ENCODE data around the gene COLEC11.

The COLEC11 gene

DNA sequence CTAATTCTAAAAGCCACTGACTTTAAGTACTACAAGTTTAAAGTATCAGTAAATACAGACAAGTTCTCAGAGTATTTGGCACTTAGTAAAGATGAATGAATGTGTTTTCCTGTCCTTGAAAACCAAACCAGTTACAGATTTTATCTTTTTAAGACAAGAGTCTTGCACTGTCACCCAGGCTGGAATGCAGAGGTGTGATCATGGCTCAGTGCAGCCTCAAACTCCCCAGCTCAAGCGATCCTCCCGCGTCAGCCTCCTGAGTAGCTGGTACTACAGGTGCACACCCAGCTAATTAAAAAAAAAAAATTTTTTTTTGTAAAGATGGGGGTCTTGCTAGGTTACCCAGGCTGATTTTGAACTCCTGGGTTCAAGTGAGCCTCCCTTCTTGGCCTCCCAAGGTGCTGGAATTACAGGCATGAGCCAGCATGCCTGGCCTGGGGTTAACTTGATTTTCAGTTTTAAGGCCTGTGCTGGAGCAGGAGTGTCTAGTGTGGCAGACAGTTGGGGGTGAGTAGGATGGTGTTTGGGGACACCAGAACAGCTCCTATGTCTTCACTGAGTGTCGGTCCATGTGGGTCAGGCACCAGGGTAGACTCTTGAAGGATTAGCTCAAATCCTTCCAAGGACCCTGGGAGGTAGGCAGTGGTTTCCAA is 10.2 kb upstream of the COLEC11 start:
- DNase-seq (ENCODE audit: low read depth in 3 of 3, low spot score in 1 of 3) = no peak

- DNase-seq (ENCODE audit: low read depth in 3 of 3, low spot score in 1 of 3) = no peak
Observed at GRCh38 chr2:3585261-3586109, 9.4 kb upstream of the COLEC11 start.

DNA sequence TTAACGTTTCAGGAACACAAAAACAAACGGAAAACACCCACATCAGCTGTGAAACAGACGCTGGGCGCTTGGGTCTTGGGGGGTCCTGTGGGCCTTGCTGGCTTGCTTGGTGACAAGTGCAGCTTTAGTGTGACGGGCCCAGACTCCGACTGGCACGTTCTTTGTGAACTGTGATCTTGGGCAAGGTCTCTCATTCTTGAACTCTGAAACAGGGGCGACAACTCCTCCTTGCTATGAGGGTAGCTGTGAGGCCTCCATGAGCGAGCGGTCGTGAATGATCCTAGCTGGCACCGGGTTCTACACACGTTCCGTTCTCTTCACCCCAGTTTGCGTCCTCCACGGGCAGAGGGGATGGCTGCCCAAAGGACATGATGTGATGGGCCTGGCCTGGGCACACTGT is 8.7 kb upstream of the COLEC11 start:
- no peak for DNase-seq (ENCODE audit: low read depth in 3 of 3, low spot score in 1 of 3)

- no peak for DNase-seq (ENCODE audit: low read depth in 3 of 3, low spot score in 1 of 3)
Observed at GRCh38 chr2:3587021-3587420, 7.9 kb upstream of the COLEC11 start.

GRCh38 chr2:3587432-3587831 is 7.5 kb upstream of the COLEC11 start:
- no peak for DNase-seq (ENCODE audit: low read depth in 3 of 3, low spot score in 1 of 3)

DNA sequence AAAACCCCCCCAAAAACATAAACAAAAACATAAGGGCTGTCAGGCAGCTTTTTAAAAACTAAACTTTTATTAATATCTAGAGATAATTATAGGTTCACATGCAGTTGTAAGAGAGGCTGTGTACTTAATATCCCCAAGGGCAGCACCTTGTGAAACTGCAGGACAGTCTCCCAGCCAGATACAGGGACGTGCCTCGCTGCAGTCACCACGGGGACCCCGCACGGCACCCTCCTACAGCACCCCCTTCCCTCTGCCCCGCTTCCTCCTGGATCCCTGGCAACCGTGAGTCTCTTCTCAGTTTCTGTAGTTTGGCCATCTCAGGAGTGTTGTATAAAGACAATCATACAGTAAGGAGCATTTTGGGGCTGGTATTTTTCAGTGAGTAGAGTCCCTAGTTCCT is 6.8 kb upstream of the COLEC11 start:
- no peak for DNase-seq (ENCODE audit: low read depth in 3 of 3, low spot score in 1 of 3)

GRCh38 chr2:3589086-3589485 is 5.8 kb upstream of the COLEC11 start:
- no peak for DNase-seq (ENCODE audit: low read depth in 3 of 3, low spot score in 1 of 3)

- no peak for DNase-seq (ENCODE audit: low read depth in 3 of 3, low spot score in 1 of 3)
Observed at GRCh38 chr2:3595404-3595803, 492 bp downstream of the COLEC11 start.

DNA sequence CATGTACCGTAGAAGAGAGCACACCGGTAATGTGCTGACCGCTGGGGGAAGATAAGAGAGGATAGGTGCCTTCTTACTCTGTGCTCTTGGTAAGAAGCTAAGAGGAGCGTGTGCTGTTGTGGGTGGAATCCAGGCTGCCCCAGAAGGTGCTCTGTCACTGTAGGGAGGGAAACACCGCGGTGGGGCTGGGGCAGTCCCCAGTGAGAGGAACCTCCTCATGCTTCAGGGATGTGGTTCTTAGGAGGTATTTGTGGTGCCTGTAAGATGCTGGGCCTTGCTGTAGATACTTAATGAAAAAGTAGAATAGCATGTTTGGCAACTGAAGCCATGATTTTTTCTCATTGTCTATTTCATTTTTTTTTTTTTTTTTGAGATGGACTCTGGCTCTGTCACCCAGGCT is 1.1 kb downstream of the COLEC11 start:
- DNase-seq (ENCODE audit: low read depth in 3 of 3, low spot score in 1 of 3) = no peak

DNA sequence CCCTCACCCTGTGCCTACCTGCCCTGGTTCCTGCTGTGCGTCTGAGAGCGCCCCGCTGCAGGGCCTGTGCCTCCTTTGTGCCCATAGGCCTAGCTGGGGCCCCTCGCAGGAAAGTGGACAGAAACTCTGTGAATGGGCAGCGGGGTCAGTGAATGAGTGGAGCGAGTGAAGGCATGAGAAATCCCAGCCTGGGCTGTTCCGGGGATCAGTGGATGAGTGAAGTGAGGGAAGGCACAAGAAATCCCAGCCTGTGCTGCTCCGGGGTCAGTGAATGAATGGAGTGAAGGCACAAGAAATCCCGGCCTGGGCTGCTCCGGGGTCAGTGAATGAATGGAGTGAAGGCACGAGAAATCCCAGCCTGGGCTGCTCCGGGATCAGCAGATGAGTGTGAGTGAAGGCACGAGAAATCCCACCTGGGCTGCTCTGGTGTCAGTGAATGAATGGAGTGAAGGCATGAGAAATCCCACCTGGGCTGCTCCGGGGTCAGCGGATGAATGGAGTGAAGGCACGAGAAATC is 2.0 kb downstream of the COLEC11 start:
- no peak for DNase-seq (ENCODE audit: low read depth in 3 of 3, low spot score in 1 of 3)

DNA sequence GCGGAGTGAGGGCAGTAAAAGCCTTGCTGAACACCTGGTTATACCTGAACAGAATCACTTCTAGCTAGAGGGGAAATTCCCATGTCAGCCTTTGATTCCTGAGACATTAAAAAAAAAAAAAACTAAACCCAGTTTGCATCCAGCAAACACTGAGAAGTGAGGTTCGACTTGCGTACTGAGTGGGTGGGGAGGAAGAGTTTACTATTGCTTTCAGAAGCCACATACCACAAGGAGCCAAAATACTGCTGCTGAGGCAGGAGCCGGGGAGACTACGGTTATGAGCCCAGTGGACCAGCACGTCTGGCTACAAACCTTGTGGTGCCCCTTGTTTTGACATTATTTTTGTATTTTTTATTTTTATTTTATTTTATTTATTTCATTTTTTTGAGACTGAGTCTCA is 2.7 kb downstream of the COLEC11 start:
- DNase-seq (ENCODE audit: low read depth in 3 of 3, low spot score in 1 of 3) = no peak

- no peak for DNase-seq (ENCODE audit: low read depth in 3 of 3, low spot score in 1 of 3)
Observed at GRCh38 chr2:3598197-3598910, 3.4 kb downstream of the COLEC11 start.

GRCh38 chr2:3598912-3599854 is 4.3 kb downstream of the COLEC11 start:
- no peak for DNase-seq (ENCODE audit: low read depth in 3 of 3, low spot score in 1 of 3)

- DNase-seq (ENCODE audit: low read depth in 3 of 3, low spot score in 1 of 3) = no peak
Observed at GRCh38 chr2:3600256-3600855, 5.4 kb downstream of the COLEC11 start.

- DNase-seq (ENCODE audit: low read depth in 3 of 3, low spot score in 1 of 3) = no peak
Observed at GRCh38 chr2:3601561-3602271, 6.8 kb downstream of the COLEC11 start.

DNA sequence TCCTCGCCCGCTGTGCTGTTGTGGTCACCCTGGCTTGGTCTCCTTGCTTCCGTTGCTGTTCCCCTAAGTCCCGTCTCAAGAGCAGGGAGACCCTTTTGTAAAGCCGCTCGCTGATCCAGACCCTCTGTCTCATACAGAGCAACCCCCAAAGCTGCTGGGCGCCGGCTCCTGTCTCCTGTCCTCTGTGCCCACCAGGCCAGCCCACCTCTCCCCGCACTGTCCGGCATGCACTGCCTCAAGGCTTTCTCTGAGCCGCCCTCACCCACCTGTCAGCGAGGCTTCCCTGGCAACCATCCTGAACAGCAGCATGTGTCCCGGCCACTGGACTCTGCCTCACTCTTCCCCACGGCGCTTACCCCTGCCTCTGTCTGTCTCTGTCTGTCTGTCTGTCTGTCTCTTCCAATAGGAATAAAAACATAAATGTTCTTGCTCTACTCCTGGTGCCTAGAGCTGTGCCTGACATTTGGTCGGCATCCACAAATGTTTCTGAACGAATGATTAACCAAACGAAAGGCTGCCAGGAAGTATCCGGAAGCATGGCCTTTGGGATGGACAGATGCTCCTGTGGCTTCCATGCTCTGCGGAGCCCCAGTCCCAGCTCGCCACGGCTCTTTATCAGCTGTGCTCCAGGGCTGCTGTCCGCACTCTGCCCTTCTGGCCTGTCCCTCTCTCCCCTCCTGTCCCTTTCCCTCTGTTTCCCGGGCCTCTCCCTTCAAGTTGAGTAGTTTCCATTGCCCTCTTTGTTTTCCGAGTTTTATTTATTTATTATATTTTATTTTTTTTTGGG is 7.8 kb downstream of the COLEC11 start:
- no peak for DNase-seq (ENCODE audit: low read depth in 3 of 3, low spot score in 1 of 3)

GRCh38 chr2:3603536-3604206 is 8.8 kb downstream of the COLEC11 start:
- no peak for DNase-seq (ENCODE audit: low read depth in 3 of 3, low spot score in 1 of 3)

DNA sequence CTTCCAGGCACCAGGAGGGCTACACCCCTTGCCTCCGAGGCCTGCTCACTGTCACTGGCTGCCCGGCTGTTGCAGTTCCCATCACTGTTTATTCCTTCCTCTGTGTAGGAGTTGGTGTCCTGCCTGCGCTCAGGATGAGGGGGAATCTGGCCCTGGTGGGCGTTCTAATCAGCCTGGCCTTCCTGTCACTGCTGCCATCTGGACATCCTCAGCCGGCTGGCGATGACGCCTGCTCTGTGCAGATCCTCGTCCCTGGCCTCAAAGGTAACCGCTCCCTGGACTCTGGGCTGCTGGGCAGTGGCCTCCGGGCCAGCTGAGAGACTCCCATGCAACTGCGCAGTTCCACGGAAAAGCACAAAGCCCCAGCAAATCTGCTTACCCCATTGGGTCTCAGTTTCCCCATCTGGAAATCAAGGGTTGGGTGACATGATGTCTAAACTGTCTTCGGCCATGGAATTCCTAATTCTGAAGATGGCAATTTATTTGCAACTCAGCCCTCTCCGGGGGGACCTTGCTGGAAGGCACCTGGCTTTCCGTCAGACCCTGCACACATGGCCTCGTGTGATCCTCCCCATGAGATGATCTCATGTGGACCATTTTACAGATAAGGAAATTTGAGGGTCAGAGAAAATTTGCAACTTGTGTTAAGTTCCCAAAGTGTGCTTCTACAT is 9.4 kb downstream of the COLEC11 start:
- DNase-seq (ENCODE audit: low read depth in 3 of 3, low spot score in 1 of 3) = no peak
